HCT116 (cell line): ENCODE measurements around the gene B4GALNT2. TPM values are rescaled to one million over a fixed set of nuclear protein-coding genes. Genes with fewer than 3 reads are reported as not detected.

Experiments used
- ATAC-seq: fragments of 200-7000 bp; cut with Tn5 transposase; 2 replicates; pipeline ENCODE4 v1.9.1; 2020; ENCODE audit warnings: mild to moderate bottlenecking, moderate library complexity
- BruUV-seq: library from RNA; stranded (reverse); fragments of 400-500 nt; replicated peaks from 2 replicates; lab custom pipeline; 2021; lab: Mats Ljungman, UMichigan
- CTCF ChIA-PET: fragments of 300-600 bp; sonication (Branson Sonifier 250); formaldehyde crosslinking; loops from one replicate; lab custom pipeline; 2021; ENCODE audit warnings: antibody characterized with exemption; lab: Charles Lee
- POLR2A ChIA-PET: fragments of 300-600, 350-600 bp; sonication (Branson Sonifier 250); formaldehyde crosslinking; loops from one replicate; lab custom pipeline; 2021; ENCODE audit warnings: antibody characterized with exemption; lab: Charles Lee
- RAD21 ChIA-PET, 2 experiments: fragments of 300-600 bp; sonication (Branson Sonifier 250); formaldehyde crosslinking; loops; one replicate each; lab custom pipeline; 2023; ENCODE audit warnings: low total read pairs in 2 of 2; ENCODE audit not compliant: uncharacterized antibody in 2 of 2, unreplicated experiment in 2 of 2, low non-redundant PET in 1 of 2; lab: Charles Lee
- DNase-seq: peaks from one replicate; pipeline ENCODE4 v3.0.0-alpha.2; 2010; ENCODE audit warnings: low read depth, low spot score
- H2AFZ ChIP-seq: fragments of 200-600 bp; shearing (Covaris generic), sonication (generic); 2 replicates; pipeline ENCODE4 v1.6.1; 2017; ENCODE audit warnings: low read depth, mixed run types, mixed read lengths, antibody characterized with exemption, low read length; ENCODE audit not compliant: poor library complexity, severe bottlenecking
- H3K27ac ChIP-seq: 2 replicates; pipeline ENCODE4 v1.5.1; 2012; ENCODE audit warnings: low read depth, low read length
- H3K27me3 ChIP-seq: fragments of 200-600 bp; sonication (generic); 2 replicates; pipeline ENCODE4 v1.6.1; 2016; ENCODE audit warnings: mixed run types, low read length, mixed read lengths; ENCODE audit not compliant: insufficient read depth
- H3K36me3 ChIP-seq, 2 experiments: fragments of 200-500 bp in 1 of 2; fragments of 200-600 bp in 1 of 2; sonication (Bioruptor generic) in 1 of 2; sonication (generic) in 1 of 2; 2 replicates each; pipeline versions ENCODE4 v1.5.1 to v1.6.1; 2014 to 2016; ENCODE audit warnings: low read length in 2 of 2, inconsistent platforms in 1 of 2, mixed read lengths in 1 of 2, mixed run types in 1 of 2; ENCODE audit not compliant: insufficient read depth in 2 of 2, control insufficient read depth in 1 of 2
- H3K4me1 ChIP-seq, 2 experiments: fragments of 200-600 bp in 1 of 2; sonication (generic) in 1 of 2; 2 replicates each; pipeline versions ENCODE4 v1.5.1 to v1.6.1; 2012 to 2017; ENCODE audit warnings: low read length in 2 of 2, inconsistent platforms in 1 of 2, mild to moderate bottlenecking in 1 of 2, mixed read lengths in 1 of 2, mixed run types in 1 of 2, moderate library complexity in 1 of 2; ENCODE audit not compliant: insufficient read depth in 2 of 2, control insufficient read depth in 1 of 2
- H3K4me2 ChIP-seq: fragments of 200-600 bp; sonication (generic); 2 replicates; pipeline ENCODE4 v1.6.1; 2017; ENCODE audit warnings: mixed run types, low read length, mixed read lengths
- H3K4me3 ChIP-seq, 2 experiments: fragments of 200-600 bp in 1 of 2; sonication (generic) in 1 of 2; replicated peaks in 1 of 2; 2 replicates each; pipeline ENCODE4 v1.5.1; 2011 to 2016; ENCODE audit warnings: low read length in 2 of 2, control low read depth in 1 of 2, low read depth in 1 of 2, mild to moderate bottlenecking in 1 of 2, mixed read lengths in 1 of 2, mixed run types in 1 of 2
- H3K79me2 ChIP-seq: fragments of 200-600 bp; sonication (generic); 2 replicates; pipeline ENCODE4 v1.6.1; 2017; ENCODE audit warnings: mild to moderate bottlenecking, mixed run types, low read length, moderate library complexity, mixed read lengths; ENCODE audit not compliant: insufficient read depth
- H3K9ac ChIP-seq: fragments of 200-600 bp; sonication (generic); 2 replicates; pipeline ENCODE4 v1.6.1; 2016; ENCODE audit warnings: low read length, mixed read lengths
- H3K9me2 ChIP-seq: fragments of 200-600 bp; sonication (generic), shearing (Covaris generic); 2 replicates; pipeline ENCODE4 v1.6.1; 2017; ENCODE audit warnings: mixed run types, mild to moderate bottlenecking, moderate library complexity; ENCODE audit not compliant: insufficient read depth
- H3K9me3 ChIP-seq, 2 experiments: fragments of 200-500 bp in 1 of 2; fragments of 200-600 bp in 1 of 2; sonication (Bioruptor generic) in 1 of 2; sonication (generic) in 1 of 2; 2 replicates each; pipeline ENCODE4 v1.6.1; 2014 to 2017; ENCODE audit warnings: low read length in 2 of 2, mixed read lengths in 2 of 2, inconsistent platforms in 1 of 2, low read depth in 1 of 2, mild to moderate bottlenecking in 1 of 2, mixed run types in 1 of 2, moderate library complexity in 1 of 2; ENCODE audit not compliant: control insufficient read depth in 1 of 2, insufficient read depth in 1 of 2
- H4K20me1 ChIP-seq: fragments of 200-600 bp; sonication (generic), shearing (Covaris generic); 2 replicates; pipeline ENCODE4 v1.6.1; 2017; ENCODE audit warnings: mixed run types, mild to moderate bottlenecking, moderate library complexity; ENCODE audit not compliant: insufficient read depth
- CBX3 ChIP-seq: IDR thresholded peaks from 2 replicates; pipeline ENCODE4 v1.6.1; 2012; ENCODE audit warnings: low read depth
- CEBPB ChIP-seq: IDR thresholded peaks from 2 replicates; pipeline ENCODE4 v1.6.1; 2012; ENCODE audit warnings: low read depth
- EGR1 ChIP-seq: IDR thresholded peaks from 2 replicates; pipeline ENCODE4 v1.6.1; 2012; ENCODE audit warnings: low read depth
- ELF1 ChIP-seq: IDR thresholded peaks from 2 replicates; pipeline ENCODE4 v1.6.1; 2012; ENCODE audit warnings: low read depth, borderline replicate concordance
- FOSL1 ChIP-seq: IDR thresholded peaks from 2 replicates; pipeline ENCODE4 v1.6.1; 2012; ENCODE audit warnings: low read depth
- JUND ChIP-seq: IDR thresholded peaks from 2 replicates; pipeline ENCODE4 v1.6.1; 2012
- POLR2A ChIP-seq: IDR thresholded peaks from 2 replicates; pipeline ENCODE4 v1.7.0; 2011; ENCODE audit warnings: borderline replicate concordance; ENCODE audit not compliant: insufficient read depth, insufficient read length; ENCODE audit errors: extremely low read depth
- SP1 ChIP-seq: IDR thresholded peaks from 2 replicates; pipeline ENCODE4 v1.6.1; 2012; ENCODE audit warnings: low read depth
- SRF ChIP-seq: IDR thresholded peaks from 2 replicates; pipeline ENCODE4 v1.6.1; 2012; ENCODE audit warnings: low read depth
- ZNF274 ChIP-seq: fragments of 200-500 bp; sonication (Bioruptor generic); IDR thresholded peaks from 2 replicates; pipeline ENCODE4 v1.6.1; 2014; ENCODE audit warnings: mild to moderate bottlenecking, low read depth, low read length, inconsistent platforms
- intact Hi-C: fragments of 100-400 bp; cut with micrococcal nuclease; formaldehyde crosslinking; loops from 2 replicates; pipeline ENCODE4 v1.10.0; 2022
- total RNA-seq: library from RNA; stranded (reverse); gene quantifications from one replicate; pipeline ENCODE4 v1.2.1, GENCODE V29; 2021; ENCODE audit not compliant: unreplicated experiment
- TF ChIP-seq, protein P1 (sequence below): IDR thresholded peaks from 2 replicates; pipeline ENCODE4 v1.6.1; 2012; ENCODE audit warnings: low read depth
- TF ChIP-seq, protein P2 (sequence below): IDR thresholded peaks from 2 replicates; pipeline ENCODE4 v1.6.1; 2011; ENCODE audit warnings: mild to moderate bottlenecking, low read length, moderate library complexity; ENCODE audit not compliant: insufficient replicate concordance; ENCODE audit errors: extremely low read depth
- TF ChIP-seq, protein P3 (sequence below): IDR thresholded peaks from 2 replicates; pipeline ENCODE4 v1.6.1; 2012
- TF ChIP-seq, protein P4 (sequence below), 3 experiments: fragments of 200-600 bp in 1 of 3; sonication (generic) in 1 of 3; IDR thresholded peaks in 2 of 3; conservative IDR thresholded peaks in 1 of 3; 2 replicates each; pipeline ENCODE4 v1.5.1; 2012 to 2017; ENCODE audit warnings: low read depth in 2 of 3, low read length in 2 of 3, antibody characterized with exemption in 1 of 3, borderline replicate concordance in 1 of 3, control low read depth in 1 of 3, mild to moderate bottlenecking in 1 of 3, mixed read lengths in 1 of 3, mixed run types in 1 of 3, moderate library complexity in 1 of 3; ENCODE audit not compliant: insufficient read depth in 1 of 3

Gene B4GALNT2
- total RNA-seq, 1 experiment from 2014 or later, result not detected

DNA sequence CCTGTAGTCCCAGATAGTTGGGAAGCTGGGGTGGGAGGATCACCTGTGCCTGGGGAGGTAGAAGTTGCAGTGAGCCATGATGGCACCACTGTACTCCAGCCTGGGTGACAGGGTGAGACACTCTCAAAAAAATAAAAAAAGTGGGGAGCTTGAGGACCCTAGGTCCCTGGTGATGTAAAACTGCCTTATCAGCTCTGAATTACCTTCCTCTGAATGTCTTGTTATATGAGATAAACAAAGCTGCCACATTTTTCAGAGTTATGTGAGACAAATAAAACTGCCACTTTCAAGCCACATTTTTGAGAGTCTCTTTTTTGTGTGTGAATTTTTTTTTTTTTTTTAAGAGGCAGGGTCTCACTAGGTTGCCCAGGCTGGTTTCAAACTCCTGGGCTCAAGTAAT is 32.0 kb upstream of the B4GALNT2 start (continued):
- TF ChIP-seq, protein P1, sequence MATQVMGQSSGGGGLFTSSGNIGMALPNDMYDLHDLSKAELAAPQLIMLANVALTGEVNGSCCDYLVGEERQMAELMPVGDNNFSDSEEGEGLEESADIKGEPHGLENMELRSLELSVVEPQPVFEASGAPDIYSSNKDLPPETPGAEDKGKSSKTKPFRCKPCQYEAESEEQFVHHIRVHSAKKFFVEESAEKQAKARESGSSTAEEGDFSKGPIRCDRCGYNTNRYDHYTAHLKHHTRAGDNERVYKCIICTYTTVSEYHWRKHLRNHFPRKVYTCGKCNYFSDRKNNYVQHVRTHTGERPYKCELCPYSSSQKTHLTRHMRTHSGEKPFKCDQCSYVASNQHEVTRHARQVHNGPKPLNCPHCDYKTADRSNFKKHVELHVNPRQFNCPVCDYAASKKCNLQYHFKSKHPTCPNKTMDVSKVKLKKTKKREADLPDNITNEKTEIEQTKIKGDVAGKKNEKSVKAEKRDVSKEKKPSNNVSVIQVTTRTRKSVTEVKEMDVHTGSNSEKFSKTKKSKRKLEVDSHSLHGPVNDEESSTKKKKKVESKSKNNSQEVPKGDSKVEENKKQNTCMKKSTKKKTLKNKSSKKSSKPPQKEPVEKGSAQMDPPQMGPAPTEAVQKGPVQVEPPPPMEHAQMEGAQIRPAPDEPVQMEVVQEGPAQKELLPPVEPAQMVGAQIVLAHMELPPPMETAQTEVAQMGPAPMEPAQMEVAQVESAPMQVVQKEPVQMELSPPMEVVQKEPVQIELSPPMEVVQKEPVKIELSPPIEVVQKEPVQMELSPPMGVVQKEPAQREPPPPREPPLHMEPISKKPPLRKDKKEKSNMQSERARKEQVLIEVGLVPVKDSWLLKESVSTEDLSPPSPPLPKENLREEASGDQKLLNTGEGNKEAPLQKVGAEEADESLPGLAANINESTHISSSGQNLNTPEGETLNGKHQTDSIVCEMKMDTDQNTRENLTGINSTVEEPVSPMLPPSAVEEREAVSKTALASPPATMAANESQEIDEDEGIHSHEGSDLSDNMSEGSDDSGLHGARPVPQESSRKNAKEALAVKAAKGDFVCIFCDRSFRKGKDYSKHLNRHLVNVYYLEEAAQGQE, result no peak
- TF ChIP-seq, protein P2, sequence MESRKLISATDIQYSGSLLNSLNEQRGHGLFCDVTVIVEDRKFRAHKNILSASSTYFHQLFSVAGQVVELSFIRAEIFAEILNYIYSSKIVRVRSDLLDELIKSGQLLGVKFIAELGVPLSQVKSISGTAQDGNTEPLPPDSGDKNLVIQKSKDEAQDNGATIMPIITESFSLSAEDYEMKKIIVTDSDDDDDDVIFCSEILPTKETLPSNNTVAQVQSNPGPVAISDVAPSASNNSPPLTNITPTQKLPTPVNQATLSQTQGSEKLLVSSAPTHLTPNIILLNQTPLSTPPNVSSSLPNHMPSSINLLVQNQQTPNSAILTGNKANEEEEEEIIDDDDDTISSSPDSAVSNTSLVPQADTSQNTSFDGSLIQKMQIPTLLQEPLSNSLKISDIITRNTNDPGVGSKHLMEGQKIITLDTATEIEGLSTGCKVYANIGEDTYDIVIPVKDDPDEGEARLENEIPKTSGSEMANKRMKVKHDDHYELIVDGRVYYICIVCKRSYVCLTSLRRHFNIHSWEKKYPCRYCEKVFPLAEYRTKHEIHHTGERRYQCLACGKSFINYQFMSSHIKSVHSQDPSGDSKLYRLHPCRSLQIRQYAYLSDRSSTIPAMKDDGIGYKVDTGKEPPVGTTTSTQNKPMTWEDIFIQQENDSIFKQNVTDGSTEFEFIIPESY, result no peak
- TF ChIP-seq JUND, result no peak
- TF ChIP-seq POLR2A, result no peak
- no peak for TF ChIP-seq ELF1
- no peak for TF ChIP-seq CBX3
- TF ChIP-seq EGR1, result no peak
- TF ChIP-seq, all 23 proteins: peak for 0

DNA sequence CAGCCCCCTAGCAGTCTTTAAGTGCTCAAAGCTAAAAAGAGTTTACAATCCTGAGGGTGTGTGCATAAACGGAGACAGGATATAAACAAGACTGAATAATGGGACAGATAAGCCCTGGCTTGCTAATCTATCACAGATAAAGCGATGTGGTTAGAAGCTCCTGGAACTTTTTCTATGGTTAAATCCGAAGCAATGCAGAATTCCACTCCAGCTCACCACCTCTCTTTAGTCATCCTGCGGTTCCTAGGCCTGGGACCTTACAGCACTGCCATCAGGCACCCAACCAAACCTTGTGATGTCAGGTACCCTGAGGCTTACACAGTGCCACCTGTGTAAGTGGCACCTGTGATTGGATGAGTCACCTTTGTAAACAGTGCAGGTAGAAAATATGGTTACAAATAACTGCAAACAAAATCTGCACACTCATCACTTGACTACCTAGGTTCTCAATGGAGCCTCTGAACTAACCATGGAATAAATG is 31.5 kb upstream of the B4GALNT2 start:
- Histone ChIP-seq H3K9me3 (no peaks in the 10 kb centered on the region), H3K79me2 (no peaks in the 10 kb centered on the region), H3K9ac (no peak overlapping the region), H3K36me3 (no peaks in the 10 kb centered on the region), H3K4me2 (peak overlapping the region; percentile 60), H3K4me3 (peak overlapping the region in 1 of 2 experiments; percentile 3; a peak in 1 of 4 replicates), H3K9me2 (no peaks in the 10 kb centered on the region), H3K27ac (peak overlapping the region; percentile 53), H3K27me3 (no peaks in the 10 kb centered on the region), H4K20me1 (no peaks in the 10 kb centered on the region), H2AFZ (peak overlapping the region; percentile 90), H3K4me1 (peaks cover 17 to 24% of the 10 kb centered on the region in 2 experiments)
- ATAC-seq (peak; percentile 73), DNase-seq (peak; percentile 72)
- TF ChIP-seq, protein P3, sequence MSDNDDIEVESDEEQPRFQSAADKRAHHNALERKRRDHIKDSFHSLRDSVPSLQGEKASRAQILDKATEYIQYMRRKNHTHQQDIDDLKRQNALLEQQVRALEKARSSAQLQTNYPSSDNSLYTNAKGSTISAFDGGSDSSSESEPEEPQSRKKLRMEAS, result peak; percentile 63
- TF ChIP-seq FOSL1, result peak; percentile 91
- TF ChIP-seq JUND, result peak; percentile 94
- TF ChIP-seq SP1, result peak; percentile 79
- peak; percentile 94 for TF ChIP-seq CBX3
- peak; percentile 62; the same call in 1 of the 2 replicates for TF ChIP-seq CEBPB
- TF ChIP-seq ZNF274, result no peak
- TF ChIP-seq, protein P4, sequence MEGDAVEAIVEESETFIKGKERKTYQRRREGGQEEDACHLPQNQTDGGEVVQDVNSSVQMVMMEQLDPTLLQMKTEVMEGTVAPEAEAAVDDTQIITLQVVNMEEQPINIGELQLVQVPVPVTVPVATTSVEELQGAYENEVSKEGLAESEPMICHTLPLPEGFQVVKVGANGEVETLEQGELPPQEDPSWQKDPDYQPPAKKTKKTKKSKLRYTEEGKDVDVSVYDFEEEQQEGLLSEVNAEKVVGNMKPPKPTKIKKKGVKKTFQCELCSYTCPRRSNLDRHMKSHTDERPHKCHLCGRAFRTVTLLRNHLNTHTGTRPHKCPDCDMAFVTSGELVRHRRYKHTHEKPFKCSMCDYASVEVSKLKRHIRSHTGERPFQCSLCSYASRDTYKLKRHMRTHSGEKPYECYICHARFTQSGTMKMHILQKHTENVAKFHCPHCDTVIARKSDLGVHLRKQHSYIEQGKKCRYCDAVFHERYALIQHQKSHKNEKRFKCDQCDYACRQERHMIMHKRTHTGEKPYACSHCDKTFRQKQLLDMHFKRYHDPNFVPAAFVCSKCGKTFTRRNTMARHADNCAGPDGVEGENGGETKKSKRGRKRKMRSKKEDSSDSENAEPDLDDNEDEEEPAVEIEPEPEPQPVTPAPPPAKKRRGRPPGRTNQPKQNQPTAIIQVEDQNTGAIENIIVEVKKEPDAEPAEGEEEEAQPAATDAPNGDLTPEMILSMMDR (IDR thresholded peaks at IDR 0.05 in 2 of 3, conservative IDR thresholded peaks at IDR 0.05 in 1 of 3; ENCODE audit: borderline replicate concordance in 1 of 3, insufficient read depth in 1 of 3, low read depth in 2 of 3, low read length in 2 of 3), result no peak
- TF ChIP-seq SRF, result 0 out of 2 replicates have a peak, but pooled peaks have one; percentile 41
- CTCF ChIA-PET, result interaction anchor here (0.8 to 1.7 kb wide), 2 partner anchors 65 to 127 kb away, joined by 3 to 7 read pairs; no protein-coding TSS in a partner anchor
- POLR2A ChIA-PET, result interaction anchor here (0.7 to 2.3 kb wide), 4 partner anchors 11 to 209 kb away, joined by 3 to 10 read pairs (median 4); partner anchors contain the start of gene ATP5MC1
- RAD21 ChIA-PET, result interaction anchor here in 1 of 2 experiments (0.6 kb wide), 1 partner anchor 153 kb away, joined by 3 read pairs; no protein-coding TSS in a partner anchor
- BruUV-seq, result no TSS peak
- intact Hi-C loops, result no loop called here
